Breast epithelium (tissue), 4 donors: ENCODE measurements around the gene CCDC178. TPM values are rescaled to one million over a fixed set of nuclear protein-coding genes. Genes with fewer than 3 reads are reported as not detected.
"Not testable (repeated sequence)": the region's sequence is repeated elsewhere in the genome, so short reads cannot be mapped to it uniquely, and the experiment has no call there.

Source experiments
- DNase-seq, 2 donors: peaks; one replicate each; pipeline ENCODE4 v3.0.0-alpha.2; 2019; ENCODE audit warnings: low spot score in 2 of 2
- H3K27ac ChIP-seq, 2 donors: fragments of 200-600 bp; sonication (generic) in 1 of 2; one replicate each; pipeline ENCODE4 v1.5.1; 2016 to 2019; ENCODE audit warnings: mild to moderate bottlenecking in 1 of 2
- H3K27me3 ChIP-seq, 2 donors: fragments of 200-600 bp; sonication (generic) in 1 of 2; one replicate each; pipeline versions ENCODE4 v1.5.1 to v1.6.0; 2017 to 2019; ENCODE audit warnings: control low read depth in 1 of 2, mild to moderate bottlenecking in 1 of 2
- H3K36me3 ChIP-seq: fragments of 200-600 bp; one replicate; pipeline ENCODE4 v1.5.1; 2019
- H3K4me1 ChIP-seq, 2 donors: fragments of 200-600 bp; sonication (generic); one replicate each; pipeline ENCODE4 v1.5.1; 2016 to 2019; ENCODE audit warnings: control low read depth in 1 of 2
- H3K4me3 ChIP-seq, 3 donors: fragments of 200-600 bp; sonication (generic); 1 replicate in 2 of 3; 2 replicates in 1 of 3; pipeline ENCODE4 v1.5.1; 2016 to 2019; ENCODE audit warnings: mild to moderate bottlenecking in 3 of 3, moderate library complexity in 2 of 3
- H3K9me3 ChIP-seq, 2 donors: fragments of 200-600 bp; sonication (generic) in 1 of 2; one replicate each; pipeline ENCODE4 v1.5.1; 2016 to 2019; ENCODE audit warnings: control low read depth in 1 of 2
- CTCF ChIP-seq, 3 donors: fragments of 450-650 bp; IDR thresholded peaks; one replicate each; pipeline ENCODE4 v1.5.1; 2016 to 2017; ENCODE audit warnings: antibody characterized with exemption in 3 of 3, mild to moderate bottlenecking in 3 of 3, moderate library complexity in 3 of 3
- POLR2A ChIP-seq: fragments of 450-650 bp; IDR thresholded peaks from one replicate; pipeline ENCODE4 v1.6.1; 2016; ENCODE audit warnings: antibody characterized with exemption, mild to moderate bottlenecking, moderate library complexity
- POLR2AphosphoS5 ChIP-seq, 3 donors: sonication (generic); formaldehyde crosslinking; IDR thresholded peaks; one replicate each; pipeline ENCODE4 v1.6.1; 2017; ENCODE audit warnings: antibody characterized with exemption in 3 of 3
- intact Hi-C: fragments of 100-400 bp; cut with DNase I; formaldehyde crosslinking; loops from one replicate; pipeline ENCODE4 v1.15.1; 2023; ENCODE audit warnings: low total_unique reads
- total RNA-seq, 3 donors: library from RNA; depleted of rRNA; stranded (reverse); fragments of >200 nt; gene quantifications; one replicate each; pipeline ENCODE4 v1.1.0, GENCODE V29; 2016

Gene CCDC178
- total RNA-seq, 3 donors from 2014 or later = 1.6 to 4.6 (median 3.5) TPM

GRCh38 chr18:33194793-33195192 lies 245.7 kb downstream of the CCDC178 start:
- TF ChIP-seq CTCF (IDR thresholded peaks at IDR 0.05) (no peak), POLR2AphosphoS5 (IDR thresholded peaks at IDR 0.05) (no peak), POLR2A (no peak)
- Histone ChIP-seq H3K4me3 (no peak overlapping the region), H3K27me3 (no peaks in the 10 kb centered on the region), H3K9me3 (no peaks in the 10 kb centered on the region), H3K36me3 (no peaks in the 10 kb centered on the region), H3K4me1 (no peaks in the 10 kb centered on the region), H3K27ac (no peak overlapping the region)
- intact Hi-C loops = no loop called here
- DNase-seq = no peak

GRCh38 chr18:33184958-33185357 lies 255.6 kb downstream of the CCDC178 start:
- Histone ChIP-seq H3K4me3 (no peak overlapping the region), H3K9me3 (no peaks in the 10 kb centered on the region), H3K36me3 (no peaks in the 10 kb centered on the region), H3K27me3 (no peaks in the 10 kb centered on the region), H3K4me1 (no peaks in the 10 kb centered on the region), H3K27ac (no peak overlapping the region)
- TF ChIP-seq POLR2A (no peak), CTCF (IDR thresholded peaks at IDR 0.05) (no peak), POLR2AphosphoS5 (IDR thresholded peaks at IDR 0.05) (no peak)
- DNase-seq = no peak
- intact Hi-C loops = no loop called here

- H3K27ac ChIP-seq = no peak overlapping the region
- no peaks in the 10 kb centered on the region for H3K4me1 ChIP-seq
- no peak overlapping the region for H3K4me3 ChIP-seq
- no peak for DNase-seq
- intact Hi-C loops = no loop called here
- TF ChIP-seq POLR2AphosphoS5 (IDR thresholded peaks at IDR 0.05) = no peak
- TF ChIP-seq POLR2A = no peak
- H3K36me3 ChIP-seq = no peaks in the 10 kb centered on the region
- no peaks in the 10 kb centered on the region for H3K27me3 ChIP-seq
- no peaks in the 10 kb centered on the region for H3K9me3 ChIP-seq
Observed at GRCh38 chr18:33184175-33184574, 256.3 kb downstream of the CCDC178 start.

GRCh38 chr18:33183136-33183535 lies 257.4 kb downstream of the CCDC178 start:
- H3K36me3 ChIP-seq = no peaks in the 10 kb centered on the region
- intact Hi-C loops = no loop called here
- TF ChIP-seq CTCF (IDR thresholded peaks at IDR 0.05) = no peak
- no peak for TF ChIP-seq POLR2AphosphoS5 (IDR thresholded peaks at IDR 0.05)
- TF ChIP-seq POLR2A = no peak

GRCh38 chr18:33181016-33181415 lies 259.5 kb downstream of the CCDC178 start:
- H3K27me3 ChIP-seq = no peaks in the 10 kb centered on the region
- H3K9me3 ChIP-seq = no peaks in the 10 kb centered on the region
- H3K4me1 ChIP-seq = no peaks in the 10 kb centered on the region
- TF ChIP-seq POLR2AphosphoS5 (IDR thresholded peaks at IDR 0.05) = no peak
- TF ChIP-seq POLR2A = no peak
- TF ChIP-seq CTCF (IDR thresholded peaks at IDR 0.05) = no peak
- intact Hi-C loops = no loop called here
- no peaks in the 10 kb centered on the region for H3K36me3 ChIP-seq
- no peak for DNase-seq
- H3K4me3 ChIP-seq = no peak overlapping the region
- H3K27ac ChIP-seq = no peak overlapping the region

More at GRCh38 chr18:33183136-33183535, 257.4 kb downstream of the CCDC178 start:
- Histone ChIP-seq H3K4me3 (no peak overlapping the region), H3K27me3 (no peaks in the 10 kb centered on the region), H3K4me1 (no peaks in the 10 kb centered on the region), H3K9me3 (no peaks in the 10 kb centered on the region), H3K27ac (no peak overlapping the region)
- DNase-seq = no peak

- H3K4me3 ChIP-seq = no peak overlapping the region
- no peaks in the 10 kb centered on the region for H3K27me3 ChIP-seq
- no peak overlapping the region for H3K27ac ChIP-seq
- TF ChIP-seq POLR2A (no peak), CTCF (IDR thresholded peaks at IDR 0.05) (no peak), POLR2AphosphoS5 (IDR thresholded peaks at IDR 0.05) (no peak)
- no peaks in the 10 kb centered on the region for H3K36me3 ChIP-seq
- intact Hi-C loops = no loop called here
- H3K4me1 ChIP-seq = no peaks in the 10 kb centered on the region
- no peak for DNase-seq
- no peaks in the 10 kb centered on the region for H3K9me3 ChIP-seq
Observed at GRCh38 chr18:33169218-33169617, 271.3 kb downstream of the CCDC178 start.

GRCh38 chr18:33164121-33164520 lies 276.4 kb downstream of the CCDC178 start:
- H3K4me1 ChIP-seq, H3K4me3 ChIP-seq, H3K27ac ChIP-seq, intact Hi-C loops, DNase-seq, H3K9me3 ChIP-seq, H3K27me3 ChIP-seq, H3K36me3 ChIP-seq: not testable (repeated sequence)
